Small intestine (tissue), 7 donors: ENCODE results near the gene SELENOO. TPM values are rescaled to one million over a fixed set of nuclear protein-coding genes. Genes with fewer than 3 reads are reported as not detected.
A peak's percentile ranks its signal among the peaks of the same experiment; 100 is the strongest.

Experiments used
- DNase-seq, 2 donors: peaks; one replicate each; pipeline versions ENCODE4 v3.0.0 to v3.0.0-alpha.2; 2013
- FAIRE-seq: peaks from 2 replicates; lab custom pipeline; 2012; peaks lifted over from hg19 to GRCh38; lab: Jason Lieb, UNC
- H3K27ac ChIP-seq, 3 donors: one replicate each; pipeline ENCODE4 v1.5.1; 2013; ENCODE audit warnings: low read length in 2 of 3, mild to moderate bottlenecking in 2 of 3, control low read depth in 1 of 3, inconsistent platforms in 1 of 3, low read depth in 1 of 3, moderate library complexity in 1 of 3
- H3K27me3 ChIP-seq, 3 donors: one replicate each; pipeline ENCODE4 v1.6.1; 2013; ENCODE audit warnings: low read length in 3 of 3, inconsistent platforms in 1 of 3; ENCODE audit not compliant: control insufficient read depth in 3 of 3, insufficient read depth in 3 of 3
- H3K36me3 ChIP-seq, 3 donors: one replicate each; pipeline ENCODE4 v1.6.1; 2013; ENCODE audit warnings: low read length in 3 of 3, inconsistent platforms in 1 of 3, low read depth in 1 of 3, mild to moderate bottlenecking in 1 of 3, moderate library complexity in 1 of 3; ENCODE audit not compliant: control insufficient read depth in 3 of 3, insufficient read depth in 2 of 3
- H3K4me1 ChIP-seq, 3 donors: one replicate each; pipeline ENCODE4 v1.6.1; 2013; ENCODE audit warnings: low read length in 2 of 3, inconsistent platforms in 1 of 3, low read depth in 1 of 3, mild to moderate bottlenecking in 1 of 3, moderate library complexity in 1 of 3; ENCODE audit not compliant: control insufficient read depth in 3 of 3, insufficient read depth in 2 of 3
- H3K4me3 ChIP-seq, 3 donors: one replicate each; pipeline ENCODE4 v1.5.1; 2013; ENCODE audit warnings: low read length in 3 of 3, control low read depth in 1 of 3, inconsistent platforms in 1 of 3, low read depth in 1 of 3, mild to moderate bottlenecking in 1 of 3, moderate library complexity in 1 of 3
- H3K9me3 ChIP-seq, 2 donors: one replicate each; pipeline ENCODE4 v1.6.1; 2013; ENCODE audit warnings: low read depth in 1 of 2, low read length in 1 of 2; ENCODE audit not compliant: control insufficient read depth in 2 of 2, insufficient read depth in 1 of 2
- WGBS, 3 donors: extraction: QIAGEN DNeasy Blood & Tissue Kit; methylation state at CpG; one replicate each; pipeline ENCODE4 v1.1.7; 2013; 5-methylcytosine and 5-hydroxymethylcytosine counted together
- polyA plus RNA-seq, 4 donors: library from polyadenylated mRNA; stranded (reverse) in 3 of 4; unstranded in 1 of 4; fragments of 200-250 nt in 3 of 4; fragments of 120-200 nt in 1 of 4; gene quantifications; one replicate each; pipeline versions ENCODE4 v1.2.1 to v1.2.3, GENCODE V29; 2013
- donor health status: healthy with polysubstance abuse.
- donor health status: control.
- donor health status: control.
- donor health status: Bipolar disorder and iron deficiency.
- donor health status: healthy.

SELENOO gene
- polyA plus RNA-seq, 4 donors = 23.6 to 94.6 (median 66.5) TPM

DNA sequence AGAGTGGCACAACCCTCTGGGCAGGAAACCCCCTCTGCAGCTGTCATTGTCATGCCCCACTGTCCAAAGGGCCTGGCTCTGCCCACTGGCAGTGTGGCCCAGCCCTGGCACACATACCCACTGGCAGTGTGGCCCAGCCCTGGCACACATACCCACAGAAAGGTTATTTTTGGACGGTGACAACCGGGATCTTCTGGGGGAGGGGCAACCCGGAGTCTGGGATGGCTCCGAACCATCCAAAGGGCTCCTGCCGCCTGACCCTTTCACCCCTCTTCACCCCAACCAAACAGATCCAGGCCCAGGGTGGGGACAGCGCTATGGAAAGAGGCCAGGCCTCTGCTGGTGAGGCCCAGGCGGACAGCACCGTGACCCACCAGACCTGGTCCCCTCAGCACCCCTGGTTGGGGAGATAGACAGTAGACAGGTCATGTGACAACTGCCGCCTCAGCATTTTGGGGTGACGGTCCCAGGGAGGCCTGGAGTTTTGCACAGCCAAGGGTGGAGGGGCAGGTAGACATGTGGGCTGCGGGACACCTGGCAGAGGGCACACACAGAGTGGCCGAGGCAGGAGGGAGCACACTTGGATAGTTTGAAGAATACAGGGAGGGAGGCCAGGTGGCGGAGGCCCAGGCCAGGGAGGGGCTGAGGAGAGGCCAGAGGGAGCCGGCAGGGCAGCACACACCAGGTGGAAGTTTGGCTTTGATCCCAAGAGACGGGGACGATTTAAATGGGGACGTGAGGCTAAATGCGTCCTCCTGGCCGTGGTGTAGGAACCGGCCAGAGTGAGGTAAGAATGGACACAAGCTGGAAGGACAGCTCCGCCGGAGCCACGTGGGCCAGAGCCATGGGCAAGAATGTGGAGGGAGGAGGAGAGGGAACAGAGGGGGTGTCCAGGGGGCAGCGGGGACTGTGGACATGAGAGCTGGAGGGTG, 57.8 kb downstream of the SELENOO start:
- peaks cover 0 to 4% (median 0%) of the 10 kb centered on the region in 3 donors for H3K4me1 ChIP-seq
- H3K9me3 ChIP-seq = no peaks in the 10 kb centered on the region
- peaks cover 0 to 5% (median 0%) of the 10 kb centered on the region in 3 donors for H3K36me3 ChIP-seq
- no peak overlapping the region for H3K4me3 ChIP-seq
- H3K27ac ChIP-seq = no peak overlapping the region
- DNase-seq (no peak), FAIRE-seq (no peak)
- 56 to 80% (median 71%) methylated on average over 24 of the region's 24 CpGs for WGBS, 3 donors
- H3K27me3 ChIP-seq = peaks cover 4 to 31% (median 9%) of the 10 kb centered on the region in 3 donors

DNA sequence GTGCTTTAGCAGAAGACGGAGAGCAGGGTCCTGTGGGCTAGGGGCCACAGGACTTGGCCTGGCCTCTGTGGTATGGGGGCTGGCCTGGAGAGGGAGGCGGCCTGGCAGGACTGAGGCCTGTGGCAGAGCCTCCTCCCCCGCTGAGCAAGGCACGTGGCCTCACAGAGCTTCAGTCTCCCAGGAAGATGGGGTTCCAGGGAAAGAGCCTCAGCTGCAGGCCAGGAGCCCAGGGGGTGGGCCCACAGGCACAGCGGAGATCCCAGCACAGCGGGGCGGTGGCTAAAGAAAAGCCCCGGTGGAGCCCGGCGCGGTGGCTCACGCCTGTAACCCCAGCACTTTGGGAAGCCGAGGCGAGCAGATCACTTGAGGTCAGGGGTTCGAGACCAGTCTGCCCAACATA, 58.5 kb downstream of the SELENOO start:
- peaks cover 0 to 4% (median 0%) of the 10 kb centered on the region in 3 donors for H3K4me1 ChIP-seq
- no peaks in the 10 kb centered on the region for H3K9me3 ChIP-seq
- WGBS, 3 donors = 85 to 92% (median 85%) methylated on average over 15 of the region's 15 CpGs
- peaks cover 0 to 5% (median 0%) of the 10 kb centered on the region in 3 donors for H3K36me3 ChIP-seq
- no peak for DNase-seq
- peaks cover 4 to 32% (median 9%) of the 10 kb centered on the region in 3 donors for H3K27me3 ChIP-seq
- H3K4me3 ChIP-seq = no peak overlapping the region
- H3K27ac ChIP-seq = no peak overlapping the region
- FAIRE-seq = no peak

- FAIRE-seq = no peak
- H3K27ac ChIP-seq = no peak overlapping the region
Observed at GRCh38 chr22:50260434-50260800, 59.6 kb downstream of the SELENOO start.

DNA sequence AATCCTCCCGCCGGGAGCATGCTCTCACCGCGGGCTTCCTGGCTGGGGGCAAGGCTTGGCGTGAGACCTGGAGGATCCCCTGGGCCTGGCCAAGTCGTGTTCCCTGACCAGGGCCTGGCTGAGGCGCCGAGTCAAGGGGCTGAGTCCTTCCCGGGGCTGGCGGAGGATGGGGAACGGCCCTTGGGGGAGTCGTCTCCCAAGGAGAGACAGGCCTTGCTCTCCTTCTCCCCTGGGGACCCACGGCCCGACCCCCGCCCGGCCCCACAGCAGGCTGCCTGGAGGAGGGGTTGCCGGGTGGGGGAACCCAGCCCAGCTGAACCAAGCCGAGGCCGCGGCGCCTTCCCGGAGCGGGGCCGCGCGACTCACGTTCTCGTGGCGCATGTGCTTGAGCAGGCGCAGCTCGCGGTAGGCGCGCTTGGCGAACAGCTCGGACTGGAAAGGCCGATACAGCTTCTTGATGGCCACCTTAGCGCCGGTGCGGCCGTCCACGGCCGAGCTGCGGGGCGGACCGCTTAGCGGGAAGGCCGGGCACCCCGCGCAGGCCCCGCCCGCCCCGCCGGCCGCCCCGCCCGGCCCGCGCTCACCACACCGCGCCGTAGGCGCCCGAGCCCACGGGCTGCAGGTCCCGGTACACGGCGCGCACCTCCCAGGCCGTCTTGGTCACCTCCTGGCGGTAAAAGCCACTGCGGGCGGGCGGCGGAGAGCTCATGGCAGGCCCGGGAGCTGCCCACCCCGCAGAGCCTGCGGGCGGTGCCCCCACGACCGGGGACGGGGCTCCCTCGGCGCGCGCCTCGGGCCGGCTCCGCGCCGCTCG, 60.2 kb downstream of the SELENOO start:
- FAIRE-seq = no peak
- Histone ChIP-seq H3K9me3 (no peaks in the 10 kb centered on the region), H3K27ac (no peak overlapping the region), H3K4me1 (peaks cover 0 to 4% (median 0%) of the 10 kb centered on the region in 3 donors), H3K4me3 (peak overlapping the region; percentile 24 to 45 (median 38)), H3K36me3 (peaks cover 0 to 2% (median 0%) of the 10 kb centered on the region in 3 donors), H3K27me3 (peaks cover 4 to 38% (median 9%) of the 10 kb centered on the region in 3 donors)
- DNase-seq = peak in 1 of 2 donors; percentile 69
- WGBS, 3 donors = 0 to 1% (median 0%) methylated on average over 34 to 92 of the region's 92 CpGs

More at GRCh38 chr22:50260434-50260800, 59.6 kb downstream of the SELENOO start:
- Histone ChIP-seq H3K27me3 (peaks cover 4 to 36% (median 9%) of the 10 kb centered on the region in 3 donors), H3K4me3 (peak overlapping the region in 1 of 3 donors; percentile 24), H3K4me1 (peaks cover 0 to 4% (median 0%) of the 10 kb centered on the region in 3 donors), H3K36me3 (peaks cover 0 to 5% (median 0%) of the 10 kb centered on the region in 3 donors), H3K9me3 (no peaks in the 10 kb centered on the region)
- WGBS, 3 donors = 0 to 28% (median 19%) methylated on average over 5 to 11 of the region's 11 CpGs
- DNase-seq = no peak

DNA sequence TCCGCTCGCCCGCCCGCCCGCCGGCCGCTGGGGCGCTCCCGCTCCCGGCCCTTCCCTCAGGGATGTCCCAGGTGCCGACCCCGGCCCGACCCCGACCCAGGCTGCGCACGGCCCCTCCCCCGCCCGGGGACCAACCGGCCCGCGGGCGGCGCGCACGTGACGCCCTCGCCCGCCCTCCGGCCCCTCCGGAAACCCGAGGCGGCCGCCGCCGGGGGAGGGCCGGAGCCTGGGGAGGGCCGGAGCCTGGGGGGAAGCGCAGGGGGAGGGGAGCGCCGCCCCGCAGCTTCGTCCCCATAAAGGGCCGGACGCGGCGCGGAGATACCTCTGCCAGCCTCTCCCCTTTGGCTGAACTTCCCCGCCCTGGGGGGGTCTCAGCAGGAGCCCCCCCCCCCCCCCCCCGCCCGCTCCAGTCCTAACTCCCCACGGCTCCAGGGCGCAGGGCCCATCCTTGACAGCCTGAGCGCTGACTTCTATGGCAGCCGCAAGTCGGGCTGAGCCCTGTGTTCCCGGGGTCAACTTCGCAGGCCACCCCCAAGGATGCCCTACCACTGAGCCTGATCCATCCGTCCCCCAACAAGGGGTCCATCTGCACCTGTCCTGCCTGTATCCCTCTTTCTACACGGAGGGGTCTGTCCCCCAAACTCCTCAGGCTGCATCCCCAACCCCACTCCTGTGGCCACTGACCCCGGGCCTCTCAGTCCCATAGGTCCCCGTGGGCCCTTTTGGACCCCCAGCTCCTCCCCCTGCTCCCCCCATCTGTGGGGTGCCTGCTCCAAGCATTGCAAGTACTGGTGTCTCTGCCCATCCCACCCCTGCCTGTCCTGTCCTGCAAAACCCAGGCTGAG, 61.0 kb downstream of the SELENOO start, which contains the start of gene MAPK12:
TSS of gene MAPK12 (minus strand) at position 69 of the 845 bp plus-strand sequence. CDS start 174 bp downstream, outside the sequence.
- H3K4me3 ChIP-seq = peak within 1 kb of the TSS; percentile 24 to 45 (median 38)
- DNase-seq (no peak), FAIRE-seq (no peak)
- WGBS, 3 donors = 3 to 6% (median 4%) methylated on average over 22 to 61 of the region's 61 CpGs
- H3K27me3 ChIP-seq = peaks cover 4 to 46% (median 9%) of the 10 kb centered on the region in 3 donors
- no peaks in the 10 kb centered on the region for H3K9me3 ChIP-seq
- no peak within 1 kb of the TSS for H3K27ac ChIP-seq
- peaks cover 0 to 4% (median 0%) of the 10 kb centered on the region in 3 donors for H3K4me1 ChIP-seq
- H3K36me3 ChIP-seq = no peaks in the 10 kb centered on the region

DNA sequence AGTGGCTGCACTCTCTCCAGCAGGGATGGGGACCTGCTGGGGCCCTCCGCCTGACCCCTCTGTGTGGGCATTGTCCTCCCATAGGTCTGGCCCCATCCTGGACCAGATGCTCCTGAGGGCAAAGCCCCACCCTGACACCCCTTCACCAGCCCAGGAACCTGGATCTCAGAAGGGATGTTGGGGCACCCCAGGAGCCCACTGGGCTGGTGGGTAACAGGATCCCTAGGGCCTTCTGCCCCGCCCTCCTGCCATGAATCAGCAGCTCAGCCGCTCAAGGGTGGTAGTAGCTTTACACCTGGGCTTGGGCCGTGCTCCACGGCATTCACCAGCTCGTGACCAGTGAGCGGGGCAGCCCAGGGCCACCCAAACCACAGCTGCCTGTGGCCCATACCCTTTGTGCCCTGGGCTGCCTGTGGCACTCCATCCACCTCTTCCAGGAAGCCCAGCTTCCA, 61.7 kb downstream of the SELENOO start:
- Histone ChIP-seq H3K4me3 (no peak overlapping the region), H3K27ac (no peak overlapping the region), H3K36me3 (no peaks in the 10 kb centered on the region), H3K4me1 (peaks cover 0 to 7% (median 0%) of the 10 kb centered on the region in 3 donors), H3K9me3 (no peaks in the 10 kb centered on the region), H3K27me3 (peaks cover 4 to 53% (median 9%) of the 10 kb centered on the region in 3 donors)
- DNase-seq (no peak), FAIRE-seq (no peak)
- 33 to 58% (median 43%) methylated on average over 7 of the region's 7 CpGs for WGBS, 3 donors

DNA sequence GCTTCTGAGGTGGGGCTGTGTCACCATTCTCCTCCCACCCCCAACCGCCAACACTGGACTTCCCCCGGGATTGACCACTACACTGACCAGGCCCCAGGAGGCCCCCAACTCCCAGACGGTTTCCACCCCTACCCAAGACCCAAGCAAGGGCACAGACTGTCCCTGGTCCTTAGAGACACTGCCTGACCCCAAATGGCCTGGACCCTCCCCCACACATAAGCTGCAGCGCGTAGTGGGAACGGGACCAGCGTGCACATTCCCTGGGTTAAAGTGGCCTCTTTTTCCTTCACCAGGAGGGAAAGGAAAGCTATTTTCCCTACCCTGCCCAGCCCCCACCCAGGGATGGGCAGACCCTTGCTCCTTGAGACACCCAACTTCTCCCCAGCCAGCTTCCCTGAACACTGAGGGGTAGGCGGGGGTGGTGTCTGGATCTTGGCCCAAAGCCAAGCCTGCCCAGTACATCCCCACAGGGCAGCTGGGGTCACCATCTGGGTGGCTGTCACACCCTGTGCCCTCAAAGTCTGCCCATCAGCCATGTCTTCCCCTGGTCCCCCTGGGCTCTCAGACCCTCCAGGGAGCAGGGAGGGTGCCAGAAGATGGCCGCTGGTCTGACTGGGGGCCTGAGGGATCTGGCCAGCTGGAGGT, 62.3 kb downstream of the SELENOO start:
- DNase-seq (no peak), FAIRE-seq (no peak)
- no peaks in the 10 kb centered on the region for H3K36me3 ChIP-seq
- no peak overlapping the region for H3K4me3 ChIP-seq
- no peak overlapping the region for H3K27ac ChIP-seq
- peaks cover 0 to 9% (median 0%) of the 10 kb centered on the region in 3 donors for H3K4me1 ChIP-seq
- H3K27me3 ChIP-seq = peaks cover 4 to 56% (median 9%) of the 10 kb centered on the region in 3 donors
- H3K9me3 ChIP-seq = no peaks in the 10 kb centered on the region
- WGBS, 3 donors = 46 to 64% (median 59%) methylated on average over 9 of the region's 9 CpGs
